ENCODE results near the gene RNF207.

Gene RNF207

GRCh38 chr1:6237093-6237492, 31.2 kb downstream of the RNF207 start:
- no peak for FAIRE-seq

GRCh38 chr1:6239213-6239752, 33.4 kb downstream of the RNF207 start:
- no peak for FAIRE-seq

- FAIRE-seq: no peak
These were observed 34.2 kb downstream of the RNF207 start for GRCh38 chr1:6239950-6240768.

- no peak for FAIRE-seq
These were observed 35.4 kb downstream of the RNF207 start for GRCh38 chr1:6241107-6241886.

GRCh38 chr1:6241887-6242740, 36.2 kb downstream of the RNF207 start:
- no peak for FAIRE-seq

GRCh38 chr1:6243053-6243834, 37.3 kb downstream of the RNF207 start:
- FAIRE-seq: no peak

- FAIRE-seq: no peak
These were observed 38.1 kb downstream of the RNF207 start, which contains the start of gene HES3 for GRCh38 chr1:6243993-6244392. Gene HES3, plus strand, starts transcription at chr1:6244179. Its CDS starts 187 bp downstream, at chr1:6244366.

GRCh38 chr1:6244401-6245049, 38.6 kb downstream of the RNF207 start:
- FAIRE-seq: no peak

GRCh38 chr1:6245086-6245868, 39.4 kb downstream of the RNF207 start:
- no peak for FAIRE-seq

GRCh38 chr1:6245869-6246496, 40.1 kb downstream of the RNF207 start:
- FAIRE-seq: no peak

- FAIRE-seq: no peak
These were observed 40.9 kb downstream of the RNF207 start for GRCh38 chr1:6246497-6247467.

- FAIRE-seq: no peak
These were observed 41.7 kb downstream of the RNF207 start for GRCh38 chr1:6247651-6248050.

GRCh38 chr1:6248161-6248776, 42.4 kb downstream of the RNF207 start:
- no peak for FAIRE-seq

- FAIRE-seq: no peak
These were observed 43.2 kb downstream of the RNF207 start for GRCh38 chr1:6248932-6249738.

- FAIRE-seq: no peak
These were observed 44.1 kb downstream of the RNF207 start for GRCh38 chr1:6249739-6250689.

- no peak for FAIRE-seq
These were observed 45.3 kb downstream of the RNF207 start for GRCh38 chr1:6251233-6251632.

Data from TTC549 (cell line).